Muscle layer of duodenum (tissue), 2 donors: ENCODE measurements around the gene RAI1.
"Not testable (repeated sequence)": the region's sequence is repeated elsewhere in the genome, so short reads cannot be mapped to it uniquely, and the experiment has no call there.

Experiments
- H3K27ac ChIP-seq: one replicate; pipeline ENCODE4 v1.7.0; 2013; ENCODE audit warnings: mild to moderate bottlenecking, low read length
- H3K27me3 ChIP-seq: one replicate; pipeline ENCODE4 v1.7.0; 2013; ENCODE audit warnings: low read depth, mild to moderate bottlenecking, control low read depth, low read length
- H3K36me3 ChIP-seq, 2 donors: one replicate each; pipeline ENCODE4 v1.7.0; 2013; ENCODE audit warnings: low read length in 2 of 2, control low read depth in 1 of 2, mild to moderate bottlenecking in 1 of 2; ENCODE audit not compliant: insufficient read depth in 2 of 2, control insufficient read depth in 1 of 2
- H3K4me1 ChIP-seq, 2 donors: one replicate each; pipeline ENCODE4 v1.7.0; 2013; ENCODE audit warnings: low read length in 2 of 2, mild to moderate bottlenecking in 2 of 2, control low read depth in 1 of 2, moderate library complexity in 1 of 2; ENCODE audit not compliant: insufficient read depth in 2 of 2, control insufficient read depth in 1 of 2
- H3K4me3 ChIP-seq, 2 donors: one replicate each; pipeline ENCODE4 v1.7.0; 2013; ENCODE audit warnings: low read length in 2 of 2, low read depth in 1 of 2, mild to moderate bottlenecking in 1 of 2
- H3K9me3 ChIP-seq, 2 donors: one replicate each; pipeline ENCODE4 v1.7.0; 2013; ENCODE audit warnings: low read length in 2 of 2, control low read depth in 1 of 2, mild to moderate bottlenecking in 1 of 2; ENCODE audit not compliant: control insufficient read depth in 1 of 2
- donor health status: healthy.

RAI1 gene

GRCh38 chr17:17682737-17683680, 1.8 kb downstream of the RAI1 start:
- H3K4me1 ChIP-seq = peaks cover 17 to 46% of the 10 kb centered on the region in 2 donors
- no peaks in the 10 kb centered on the region for H3K36me3 ChIP-seq
- H3K4me3 ChIP-seq = peak overlapping the region; percentile 67 to 71
- H3K27me3 ChIP-seq = no peaks in the 10 kb centered on the region
- no peaks in the 10 kb centered on the region for H3K9me3 ChIP-seq
- peak overlapping the region; percentile 75 for H3K27ac ChIP-seq

- Histone ChIP-seq H3K4me3 (peak overlapping the region; percentile 67 to 71), H3K9me3 (no peaks in the 10 kb centered on the region), H3K4me1 (peaks cover 17 to 46% of the 10 kb centered on the region in 2 donors), H3K27ac (peak overlapping the region; percentile 75), H3K27me3 (no peaks in the 10 kb centered on the region), H3K36me3 (no peaks in the 10 kb centered on the region)
These were observed 2.6 kb downstream of the RAI1 start for GRCh38 chr17:17683710-17684365.

GRCh38 chr17:17684906-17685774, 3.9 kb downstream of the RAI1 start:
- peak overlapping the region; percentile 70 for H3K27ac ChIP-seq
- no peaks in the 10 kb centered on the region for H3K27me3 ChIP-seq
- H3K4me3 ChIP-seq = peak overlapping the region in 1 of 2 donors; percentile 4
- no peaks in the 10 kb centered on the region for H3K9me3 ChIP-seq
- peaks cover 17 to 46% of the 10 kb centered on the region in 2 donors for H3K4me1 ChIP-seq
- H3K36me3 ChIP-seq = no peaks in the 10 kb centered on the region

GRCh38 chr17:17685775-17686291, 4.6 kb downstream of the RAI1 start:
- no peaks in the 10 kb centered on the region for H3K27me3 ChIP-seq
- H3K36me3 ChIP-seq = no peaks in the 10 kb centered on the region
- H3K4me3 ChIP-seq = peak overlapping the region in 1 of 2 donors; percentile 4
- H3K27ac ChIP-seq = peak overlapping the region; percentile 70
- H3K9me3 ChIP-seq = no peaks in the 10 kb centered on the region
- H3K4me1 ChIP-seq = peaks cover 17 to 43% of the 10 kb centered on the region in 2 donors

- H3K9me3 ChIP-seq = no peaks in the 10 kb centered on the region
- H3K4me1 ChIP-seq = peaks cover 43 to 58% of the 10 kb centered on the region in 2 donors
- H3K4me3 ChIP-seq = no peak overlapping the region
- H3K36me3 ChIP-seq = no peaks in the 10 kb centered on the region
- H3K27ac ChIP-seq = no peak overlapping the region
- H3K27me3 ChIP-seq = no peaks in the 10 kb centered on the region
These were observed 8.1 kb downstream of the RAI1 start for GRCh38 chr17:17689312-17689711.

GRCh38 chr17:17690233-17690632, 9.0 kb downstream of the RAI1 start:
- not testable (repeated sequence) for H3K4me3 ChIP-seq, H3K9me3 ChIP-seq, H3K27me3 ChIP-seq, H3K27ac ChIP-seq, H3K36me3 ChIP-seq
- H3K4me1 ChIP-seq = peaks cover 39 to 50% of the 10 kb centered on the region in 2 donors

- H3K4me1 ChIP-seq = peaks cover 36 to 47% of the 10 kb centered on the region in 2 donors
- peak overlapping the region; percentile 0 for H3K27ac ChIP-seq
These were observed 10.4 kb downstream of the RAI1 start for GRCh38 chr17:17691468-17692263.

GRCh38 chr17:17692353-17693252, 11.3 kb downstream of the RAI1 start:
- no peaks in the 10 kb centered on the region for H3K9me3 ChIP-seq
- H3K27me3 ChIP-seq = no peaks in the 10 kb centered on the region
- H3K4me3 ChIP-seq = no peak overlapping the region
- H3K36me3 ChIP-seq = peaks cover 0 to 5% of the 10 kb centered on the region in 2 donors
- peaks cover 36 to 48% of the 10 kb centered on the region in 2 donors for H3K4me1 ChIP-seq
- peak overlapping the region; percentile 91 for H3K27ac ChIP-seq

More at GRCh38 chr17:17691468-17692263, 10.4 kb downstream of the RAI1 start:
- Histone ChIP-seq H3K36me3 (peaks cover 0 to 5% of the 10 kb centered on the region in 2 donors), H3K4me3 (no peak overlapping the region), H3K27me3 (no peaks in the 10 kb centered on the region), H3K9me3 (no peaks in the 10 kb centered on the region)

- peaks cover 0 to 5% of the 10 kb centered on the region in 2 donors for H3K36me3 ChIP-seq
- peak overlapping the region; percentile 44 to 58 for H3K4me3 ChIP-seq
These were observed 12.3 kb downstream of the RAI1 start for GRCh38 chr17:17693253-17694168.

More at GRCh38 chr17:17693253-17694168, 12.3 kb downstream of the RAI1 start:
- Histone ChIP-seq H3K27me3 (no peaks in the 10 kb centered on the region), H3K27ac (peak overlapping the region; percentile 91), H3K9me3 (no peaks in the 10 kb centered on the region), H3K4me1 (peaks cover 36 to 50% of the 10 kb centered on the region in 2 donors)
